A549 (cell line): Measurements from ENCODE around the gene ZFYVE28. TPM values are rescaled to one million over a fixed set of nuclear protein-coding genes. Genes with fewer than 3 reads are reported as not detected.

Source experiments
- ATAC-seq, 2 experiments: fragments of 200-7000 bp in 1 of 2; fragments of >200 bp in 1 of 2; cut with Nextera tagmentation in 1 of 2; cut with Tn5 transposase in 1 of 2; 3 replicates each; pipeline versions ENCODE4 v1.8.0 to v1.9.1; 2018 to 2020; ENCODE audit warnings: mild to moderate bottlenecking in 1 of 2, moderate library complexity in 1 of 2
- CTCF ChIA-PET: fragments of 300-600 bp; sonication (Branson Sonifier 250); formaldehyde crosslinking; extraction: SDS; loops from one replicate; lab custom pipeline; 2021; ENCODE audit warnings: antibody characterized with exemption, inconsistent platforms; lab: Yijun Ruan, JAX
- POLR2A ChIA-PET: fragments of 350-600 bp; formaldehyde crosslinking; extraction: SDS; loops from one replicate; lab custom pipeline; 2021; ENCODE audit warnings: antibody characterized with exemption, inconsistent platforms; lab: Yijun Ruan, JAX
- DNase-seq, 2 experiments: peaks; one replicate each; pipeline versions ENCODE4 v3.0.0 to v3.0.0-alpha.2; 2011 to 2016; ENCODE audit warnings: low read depth in 1 of 2, low spot score in 1 of 2
- FAIRE-seq: peaks from 2 replicates; lab custom pipeline; 2011; peaks lifted over from hg19 to GRCh38; lab: Jason Lieb, UNC
- H3K27ac ChIP-seq, 2 experiments: fragments of >200 bp; sonication (Bioruptor Twin); formaldehyde crosslinking; 3 replicates each; pipeline ENCODE4 v1.5.1; 2016 to 2017
- H3K4me1 ChIP-seq: fragments of >200 bp; sonication (Bioruptor Twin); formaldehyde crosslinking; 3 replicates; pipeline ENCODE4 v1.6.1; 2016
- H3K4me2 ChIP-seq: fragments of >200 bp; sonication (Bioruptor Twin); formaldehyde crosslinking; 3 replicates; pipeline ENCODE4 v1.6.1; 2016
- H3K4me3 ChIP-seq: fragments of >200 bp; sonication (Bioruptor Twin); formaldehyde crosslinking; 3 replicates; pipeline ENCODE4 v1.5.1; 2016
- H3K9me3 ChIP-seq: fragments of >200 bp; sonication (Bioruptor Twin); formaldehyde crosslinking; 3 replicates; pipeline ENCODE4 v1.6.1; 2016
- ATOH8 ChIP-seq: fragments of 250-450 bp; sonication (Bioruptor Pico); IDR thresholded peaks from 2 replicates; pipeline ENCODE4 v1.5.0; 2020; ENCODE audit warnings: low read depth, mild to moderate bottlenecking, moderate library complexity
- BHLHE40 ChIP-seq: IDR thresholded peaks from 2 replicates; pipeline ENCODE4 v1.6.1; 2012; ENCODE audit warnings: low read depth, low read length, inconsistent platforms
- CBX8 ChIP-seq: fragments of 200-600 bp; sonication (generic); IDR thresholded peaks from 2 replicates; pipeline ENCODE4 v1.6.1; 2016
- CEBPB ChIP-seq, 2 experiments: fragments of >200 bp in 1 of 2; sonication (Bioruptor Twin) in 1 of 2; formaldehyde crosslinking in 1 of 2; IDR thresholded peaks; 2 replicates each; pipeline ENCODE4 v1.6.1; 2012 to 2016
- CTCF ChIP-seq: fragments of >200 bp; sonication (Bioruptor Twin); formaldehyde crosslinking; IDR thresholded peaks from 3 replicates; pipeline ENCODE4 v1.5.1; 2016
- EHF ChIP-seq: fragments of 250-450 bp; sonication (Bioruptor Pico); IDR thresholded peaks from 2 replicates; pipeline ENCODE4 v1.5.0; 2020; ENCODE audit warnings: mild to moderate bottlenecking
- ELK1 ChIP-seq: fragments of 150-350 bp; IDR thresholded peaks from 2 replicates; pipeline ENCODE4 v1.6.1; 2014; ENCODE audit warnings: low read depth, mild to moderate bottlenecking, low read length
- EP300 ChIP-seq, 2 experiments: fragments of >200 bp; sonication (Bioruptor Twin); formaldehyde crosslinking; IDR thresholded peaks; 2 replicates in 1 of 2; 3 replicates in 1 of 2; pipeline ENCODE4 v1.6.1; 2016 to 2017
- FOSB ChIP-seq: fragments of 250-450 bp; sonication (Bioruptor Pico); IDR thresholded peaks from 2 replicates; pipeline ENCODE4 v1.5.0; 2020; ENCODE audit warnings: mild to moderate bottlenecking, moderate library complexity
- HEYL ChIP-seq: fragments of 250-450 bp; sonication (Bioruptor Pico); IDR thresholded peaks from 2 replicates; pipeline ENCODE4 v1.8.0; 2021; ENCODE audit warnings: mild to moderate bottlenecking, moderate library complexity
- HOXA7 ChIP-seq: fragments of 250-450 bp; sonication (Bioruptor Pico); IDR thresholded peaks from 2 replicates; pipeline ENCODE4 v1.5.0; 2020; ENCODE audit warnings: mild to moderate bottlenecking, moderate library complexity
- HOXB13 ChIP-seq: fragments of 250-450 bp; sonication (Bioruptor Pico); IDR thresholded peaks from 2 replicates; pipeline ENCODE4 v1.5.0; 2020; ENCODE audit warnings: low read depth, mild to moderate bottlenecking, moderate library complexity
- KDM1A ChIP-seq: fragments of 200-600 bp; sonication (generic); IDR thresholded peaks from 2 replicates; pipeline ENCODE4 v1.6.1; 2016; ENCODE audit warnings: low read depth, mild to moderate bottlenecking
- KDM5A ChIP-seq: fragments of 200-600 bp; sonication (generic); IDR thresholded peaks from 2 replicates; pipeline ENCODE4 v1.6.1; 2016; ENCODE audit warnings: antibody characterized with exemption, mild to moderate bottlenecking
- MYC ChIP-seq: IDR thresholded peaks from 2 replicates; pipeline ENCODE4 v1.6.1; 2012; ENCODE audit warnings: mild to moderate bottlenecking, inconsistent platforms, low read length, improper control_type of control experiment, borderline replicate concordance
- NFE2L2 ChIP-seq: fragments of 150-350 bp; conservative IDR thresholded peaks from 2 replicates; pipeline ENCODE4 v1.6.1; 2014; ENCODE audit warnings: low read length
- NPAS2 ChIP-seq: fragments of 250-450 bp; sonication (Bioruptor Pico); IDR thresholded peaks from 2 replicates; pipeline ENCODE4 v1.8.0; 2022; ENCODE audit warnings: mild to moderate bottlenecking, moderate library complexity, borderline replicate concordance
- NR3C1 ChIP-seq: fragments of >200 bp; sonication (Bioruptor Twin); formaldehyde crosslinking; IDR thresholded peaks from 3 replicates; pipeline ENCODE4 v1.6.1; 2017
- PBX3 ChIP-seq: IDR thresholded peaks from 2 replicates; pipeline ENCODE4 v1.6.1; 2012
- PHF8 ChIP-seq: fragments of 200-600 bp; sonication (generic); IDR thresholded peaks from 2 replicates; pipeline ENCODE4 v1.6.1; 2016; ENCODE audit warnings: low read depth, mild to moderate bottlenecking, antibody characterized with exemption, moderate library complexity, borderline replicate concordance
- RFX5 ChIP-seq: fragments of 450-650 bp; IDR thresholded peaks from 2 replicates; pipeline ENCODE4 v1.7.1; 2014; ENCODE audit warnings: antibody characterized with exemption, mild to moderate bottlenecking, moderate library complexity
- SMC3 ChIP-seq: fragments of >200 bp; sonication (Bioruptor Twin); formaldehyde crosslinking; IDR thresholded peaks from 3 replicates; pipeline ENCODE4 v1.6.1; 2018; ENCODE audit warnings: inconsistent platforms
- TFCP2L1 ChIP-seq: fragments of 250-450 bp; sonication (Bioruptor Pico); IDR thresholded peaks from 2 replicates; pipeline ENCODE4 v1.5.0; 2021; ENCODE audit warnings: mild to moderate bottlenecking
- ZC3H11A ChIP-seq: fragments of 450-650 bp; IDR thresholded peaks from 2 replicates; pipeline ENCODE4 v1.6.1; 2014; ENCODE audit warnings: antibody characterized with exemption, mild to moderate bottlenecking
- ZFP36 ChIP-seq: fragments of 450-650 bp; IDR thresholded peaks from 2 replicates; pipeline ENCODE4 v1.6.1; 2014; ENCODE audit warnings: borderline replicate concordance; ENCODE audit not compliant: partially characterized antibody
- ZSCAN20 ChIP-seq: fragments of 250-450 bp; sonication (Bioruptor Pico); IDR thresholded peaks from 2 replicates; pipeline ENCODE4 v1.8.0; 2022; ENCODE audit warnings: mild to moderate bottlenecking, moderate library complexity
- WGBS: methylation state at CpG from one replicate; pipeline ENCODE4 v1.1.6; 2017; ENCODE audit errors: missing lambda C conversion rate; 5-methylcytosine and 5-hydroxymethylcytosine counted together
- polyA plus RNA-seq, 4 experiments: library from polyadenylated mRNA; depleted of rRNA in 3 of 4; stranded (reverse); fragments of >200 nt; fragmentation: RNase III in 1 of 4; extraction: RNeasy Plus Mini Kit Qiagen cat#74134 plus additional on column Dnase treatment in 1 of 4; gene quantifications; 2 replicates in 3 of 4; 3 replicates in 1 of 4; pipeline ENCODE4 v1.2.3, GENCODE V29; 2011 to 2017

The ZFYVE28 gene
- polyA plus RNA-seq, 2 of the 4 experiments (the other 2 are of a cell fraction): 2.1 to 2.3 TPM

- H3K4me2 ChIP-seq: peak overlapping the region; percentile 99
- H3K27ac ChIP-seq: no peak overlapping the region; a peak in 2 of 6 replicates
- CTCF ChIA-PET: interaction anchor here (1.0 to 7.4 kb wide), 10 partner anchors 10 to 379 kb away, joined by 3 to 43 read pairs (median 4); no protein-coding TSS in a partner anchor
- no peak overlapping the region for H3K4me3 ChIP-seq
- TF ChIP-seq ZC3H11A (no peak), ELK1 (no peak), HOXB13 (CRISPR knock-in tag) (no peak), PBX3 (no peak), BHLHE40 (no peak), PHF8 (no peak), CEBPB (IDR thresholded peaks at IDR 0.05) (no peak), NPAS2 (CRISPR knock-in tag) (no peak), CTCF (no peak)
- 80% methylated on average over 11 of the region's 15 CpGs for WGBS
- DNase-seq: no peak
- POLR2A ChIA-PET: no interaction called here
- no peak for ATAC-seq
- H3K4me1 ChIP-seq: peaks cover 8% of the 10 kb centered on the region
- no peaks in the 10 kb centered on the region for H3K9me3 ChIP-seq
- FAIRE-seq: no peak
These were observed 43.0 kb upstream of the ZFYVE28 start for GRCh38 chr4:2461246-2461960.

GRCh38 chr4:2459589-2460349 lies 41.3 kb upstream of the ZFYVE28 start:
- no peak for FAIRE-seq
- H3K4me3 ChIP-seq: no peak overlapping the region
- H3K4me2 ChIP-seq: no peak overlapping the region
- ChIA-PET POLR2A (no interaction called here), CTCF (interaction anchor here (2.8 kb wide), 1 partner anchor 9 kb away, joined by 10 read pairs; no protein-coding TSS in a partner anchor)
- H3K9me3 ChIP-seq: no peaks in the 10 kb centered on the region
- no peak for ATAC-seq
- no peak for DNase-seq
- peaks cover 8% of the 10 kb centered on the region for H3K4me1 ChIP-seq
- 89% methylated on average over 15 of the region's 19 CpGs for WGBS
- H3K27ac ChIP-seq: no peak overlapping the region
- no peak for TF ChIP-seq CBX8
- TF ChIP-seq NR3C1: no peak
- TF ChIP-seq ZFP36: no peak
- no peak for TF ChIP-seq CEBPB (IDR thresholded peaks at IDR 0.05)
- no peak for TF ChIP-seq HEYL (CRISPR knock-in tag)
- no peak for TF ChIP-seq RFX5
- TF ChIP-seq NFE2L2: no peak
- TF ChIP-seq KDM1A: no peak
- TF ChIP-seq EP300 (IDR thresholded peaks at IDR 0.05): no peak
- TF ChIP-seq ZSCAN20 (CRISPR knock-in tag): no peak
- TF ChIP-seq HOXA7 (CRISPR knock-in tag): no peak
- no peak for TF ChIP-seq FOSB (CRISPR knock-in tag)
- TF ChIP-seq SMC3: no peak
- TF ChIP-seq NPAS2 (CRISPR knock-in tag): no peak
- TF ChIP-seq EHF (CRISPR knock-in tag): no peak
- TF ChIP-seq HOXB13 (CRISPR knock-in tag): no peak
- TF ChIP-seq KDM5A: no peak
- no peak for TF ChIP-seq MYC
- TF ChIP-seq ATOH8 (CRISPR knock-in tag): no peak
- TF ChIP-seq TFCP2L1 (CRISPR knock-in tag): no peak
